WI38 (cell line): Measurements from ENCODE around the gene WASF3.

Source experiments
- H3K4me3 ChIP-seq: 2 replicates; pipeline ENCODE4 v1.5.1; 2011; ENCODE audit warnings: low read depth, mild to moderate bottlenecking, control low read depth, low read length
- TF ChIP-seq, protein P1 (sequence below): IDR thresholded peaks from 2 replicates; pipeline ENCODE4 v1.5.1; 2012; ENCODE audit warnings: low read depth, mild to moderate bottlenecking, control low read depth, low read length

WASF3 gene

DNA sequence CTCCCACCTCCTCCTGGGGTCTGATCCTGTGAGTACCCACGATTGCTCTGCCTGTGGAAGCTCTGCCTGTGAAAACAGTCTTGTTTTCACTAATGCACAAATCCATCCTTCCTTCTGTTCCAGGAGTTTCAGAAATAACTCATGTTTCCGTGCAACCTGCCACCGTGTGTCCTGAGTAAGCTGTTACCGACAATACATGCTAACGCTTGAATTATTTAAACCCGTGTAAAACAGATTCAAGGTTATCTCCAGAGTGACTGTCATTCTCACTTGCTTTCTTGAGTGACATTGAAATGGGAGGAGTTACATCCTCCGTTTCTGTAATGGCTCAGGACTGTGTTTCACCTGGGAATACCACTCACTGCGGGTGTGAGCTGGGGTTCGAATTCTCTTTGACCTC lies 178.2 kb downstream of the WASF3 start:
- no peak overlapping the region for H3K4me3 ChIP-seq
- TF ChIP-seq, protein P1, sequence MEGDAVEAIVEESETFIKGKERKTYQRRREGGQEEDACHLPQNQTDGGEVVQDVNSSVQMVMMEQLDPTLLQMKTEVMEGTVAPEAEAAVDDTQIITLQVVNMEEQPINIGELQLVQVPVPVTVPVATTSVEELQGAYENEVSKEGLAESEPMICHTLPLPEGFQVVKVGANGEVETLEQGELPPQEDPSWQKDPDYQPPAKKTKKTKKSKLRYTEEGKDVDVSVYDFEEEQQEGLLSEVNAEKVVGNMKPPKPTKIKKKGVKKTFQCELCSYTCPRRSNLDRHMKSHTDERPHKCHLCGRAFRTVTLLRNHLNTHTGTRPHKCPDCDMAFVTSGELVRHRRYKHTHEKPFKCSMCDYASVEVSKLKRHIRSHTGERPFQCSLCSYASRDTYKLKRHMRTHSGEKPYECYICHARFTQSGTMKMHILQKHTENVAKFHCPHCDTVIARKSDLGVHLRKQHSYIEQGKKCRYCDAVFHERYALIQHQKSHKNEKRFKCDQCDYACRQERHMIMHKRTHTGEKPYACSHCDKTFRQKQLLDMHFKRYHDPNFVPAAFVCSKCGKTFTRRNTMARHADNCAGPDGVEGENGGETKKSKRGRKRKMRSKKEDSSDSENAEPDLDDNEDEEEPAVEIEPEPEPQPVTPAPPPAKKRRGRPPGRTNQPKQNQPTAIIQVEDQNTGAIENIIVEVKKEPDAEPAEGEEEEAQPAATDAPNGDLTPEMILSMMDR = no peak
